K562 (cell line): ENCODE data around the gene TMEM117. TPM values are rescaled to one million over a fixed set of nuclear protein-coding genes. Genes with fewer than 3 reads are reported as not detected.

Source experiments
- NRF1 ChIP-seq, 2 experiments: fragments of 450-650 bp; IDR thresholded peaks in 1 of 2; conservative IDR thresholded peaks in 1 of 2; 2 replicates each; pipeline ENCODE4 v1.6.1; 2014; ENCODE audit warnings: mild to moderate bottlenecking in 2 of 2
- PHF8 ChIP-seq: fragments of 200-600 bp; sonication (generic); IDR thresholded peaks from 2 replicates; pipeline ENCODE4 v1.6.1; 2012; ENCODE audit warnings: mixed run types, mild to moderate bottlenecking, inconsistent platforms, low read length, moderate library complexity, borderline replicate concordance
- RAD51 ChIP-seq: fragments of 450-650 bp; IDR thresholded peaks from 2 replicates; pipeline ENCODE4 v1.7.1; 2016; ENCODE audit warnings: low read depth, mild to moderate bottlenecking, borderline replicate concordance
- RUNX1 ChIP-seq: sonication (generic); IDR thresholded peaks from 2 replicates; pipeline ENCODE4 v1.6.1; 2016; ENCODE audit warnings: antibody characterized with exemption, low read depth
- ZC3H11A ChIP-seq: IDR thresholded peaks from 2 replicates; pipeline ENCODE4 v1.6.1; 2012; ENCODE audit warnings: low read depth, low read length, improper control_type of control experiment
- polyA plus RNA-seq, 8 experiments: library from polyadenylated mRNA; depleted of rRNA in 4 of 8; stranded (reverse) in 5 of 8; unstranded in 3 of 8; fragments of >200 nt; fragmentation: Nextera tagmentation in 2 of 8; fragmentation: Illumina TruSeq in 1 of 8; extraction: Ambion mirVana in 2 of 8; extraction: Trizol in 1 of 8; gene quantifications; 2 replicates each; pipeline versions ENCODE4 v1.2.1 to v1.2.3, GENCODE V29; 2011 to 2014; ENCODE audit warnings: inconsistent platforms in 1 of 8, missing spikeins in 1 of 8
- total RNA-seq, 7 experiments: library from RNA; depleted of rRNA in 6 of 7; stranded (reverse); fragments of >200 nt in 6 of 7; fragmentation: Illumina TruSeq in 2 of 7; extraction: Trizol in 2 of 7; gene quantifications; 2 replicates each; pipeline versions ENCODE4 v1.2.1 to v1.2.3, GENCODE V29; 2011 to 2021; ENCODE audit warnings: low replicate concordance in 1 of 7
- TF ChIP-seq, protein P1 (sequence below), 2 experiments: fragments of 450-650 bp in 1 of 2; sonication (generic) in 1 of 2; formaldehyde crosslinking in 1 of 2; IDR thresholded peaks; 2 replicates each; pipeline versions ENCODE4 v1.7.1 to v1.9.0; 2016 to 2022; ENCODE audit warnings: inconsistent platforms in 1 of 2, mild to moderate bottlenecking in 1 of 2, missing genetic modification reagents in 1 of 2
- TF ChIP-seq, protein P2 (sequence below): fragments of 250-450 bp; sonication (Bioruptor Pico); IDR thresholded peaks from 2 replicates; pipeline ENCODE4 v1.4.0; 2020; ENCODE audit warnings: mild to moderate bottlenecking, moderate library complexity
- TF ChIP-seq, protein P3 (sequence below): sonication (generic); formaldehyde crosslinking; IDR thresholded peaks from 2 replicates; pipeline ENCODE4 v1.8.1; 2023; ENCODE audit warnings: mild to moderate bottlenecking, missing genetic modification reagents
- TF ChIP-seq, protein P4 (sequence below): fragments of 250-450 bp; sonication (Bioruptor Pico); IDR thresholded peaks from 2 replicates; pipeline ENCODE4 v1.8.0; 2021; ENCODE audit warnings: moderate library complexity, mild to moderate bottlenecking, inconsistent platforms
- TF ChIP-seq, protein P5 (sequence below): sonication (generic); formaldehyde crosslinking; IDR thresholded peaks from 2 replicates; pipeline ENCODE4 v1.8.1; 2023; ENCODE audit warnings: mild to moderate bottlenecking, missing genetic modification reagents, moderate library complexity

Gene TMEM117
- total and polyA plus RNA-seq, 9 of the 15 experiments (the other 6 are each of a cell fraction or from before 2014, with no cell fraction given): 0.31 to 2.8 (median 1.0) TPM

DNA sequence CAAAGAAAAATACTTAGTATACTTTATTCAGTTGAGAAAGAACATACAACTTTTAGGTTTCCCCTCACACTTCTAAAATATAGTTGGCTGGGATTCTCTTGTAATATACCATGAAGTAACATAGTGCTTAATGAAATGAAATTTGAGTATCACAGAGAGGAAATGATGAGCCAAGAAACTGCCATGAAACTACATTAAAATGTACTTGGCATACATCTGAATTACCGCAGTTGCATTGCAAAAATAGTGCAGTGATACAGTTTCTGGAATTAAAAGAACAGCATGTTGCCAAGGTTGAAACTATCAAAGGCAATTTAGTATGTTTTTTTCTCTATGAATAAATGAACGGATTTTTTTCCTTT lies 389.2 kb downstream of the TMEM117 start (continued):
- TF ChIP-seq, protein P1, sequence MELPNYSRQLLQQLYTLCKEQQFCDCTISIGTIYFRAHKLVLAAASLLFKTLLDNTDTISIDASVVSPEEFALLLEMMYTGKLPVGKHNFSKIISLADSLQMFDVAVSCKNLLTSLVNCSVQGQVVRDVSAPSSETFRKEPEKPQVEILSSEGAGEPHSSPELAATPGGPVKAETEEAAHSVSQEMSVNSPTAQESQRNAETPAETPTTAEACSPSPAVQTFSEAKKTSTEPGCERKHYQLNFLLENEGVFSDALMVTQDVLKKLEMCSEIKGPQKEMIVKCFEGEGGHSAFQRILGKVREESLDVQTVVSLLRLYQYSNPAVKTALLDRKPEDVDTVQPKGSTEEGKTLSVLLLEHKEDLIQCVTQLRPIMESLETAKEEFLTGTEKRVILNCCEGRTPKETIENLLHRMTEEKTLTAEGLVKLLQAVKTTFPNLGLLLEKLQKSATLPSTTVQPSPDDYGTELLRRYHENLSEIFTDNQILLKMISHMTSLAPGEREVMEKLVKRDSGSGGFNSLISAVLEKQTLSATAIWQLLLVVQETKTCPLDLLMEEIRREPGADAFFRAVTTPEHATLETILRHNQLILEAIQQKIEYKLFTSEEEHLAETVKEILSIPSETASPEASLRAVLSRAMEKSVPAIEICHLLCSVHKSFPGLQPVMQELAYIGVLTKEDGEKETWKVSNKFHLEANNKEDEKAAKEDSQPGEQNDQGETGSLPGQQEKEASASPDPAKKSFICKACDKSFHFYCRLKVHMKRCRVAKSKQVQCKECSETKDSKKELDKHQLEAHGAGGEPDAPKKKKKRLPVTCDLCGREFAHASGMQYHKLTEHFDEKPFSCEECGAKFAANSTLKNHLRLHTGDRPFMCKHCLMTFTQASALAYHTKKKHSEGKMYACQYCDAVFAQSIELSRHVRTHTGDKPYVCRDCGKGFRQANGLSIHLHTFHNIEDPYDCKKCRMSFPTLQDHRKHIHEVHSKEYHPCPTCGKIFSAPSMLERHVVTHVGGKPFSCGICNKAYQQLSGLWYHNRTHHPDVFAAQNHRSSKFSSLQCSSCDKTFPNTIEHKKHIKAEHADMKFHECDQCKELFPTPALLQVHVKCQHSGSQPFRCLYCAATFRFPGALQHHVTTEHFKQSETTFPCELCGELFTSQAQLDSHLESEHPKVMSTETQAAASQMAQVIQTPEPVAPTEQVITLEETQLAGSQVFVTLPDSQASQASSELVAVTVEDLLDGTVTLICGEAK (IDR thresholded peaks at IDR 0.05): no peak
- TF ChIP-seq, protein P1 (CRISPR knock-in tag; IDR thresholded peaks at IDR 0.05): no peak
- TF ChIP-seq, protein P2, sequence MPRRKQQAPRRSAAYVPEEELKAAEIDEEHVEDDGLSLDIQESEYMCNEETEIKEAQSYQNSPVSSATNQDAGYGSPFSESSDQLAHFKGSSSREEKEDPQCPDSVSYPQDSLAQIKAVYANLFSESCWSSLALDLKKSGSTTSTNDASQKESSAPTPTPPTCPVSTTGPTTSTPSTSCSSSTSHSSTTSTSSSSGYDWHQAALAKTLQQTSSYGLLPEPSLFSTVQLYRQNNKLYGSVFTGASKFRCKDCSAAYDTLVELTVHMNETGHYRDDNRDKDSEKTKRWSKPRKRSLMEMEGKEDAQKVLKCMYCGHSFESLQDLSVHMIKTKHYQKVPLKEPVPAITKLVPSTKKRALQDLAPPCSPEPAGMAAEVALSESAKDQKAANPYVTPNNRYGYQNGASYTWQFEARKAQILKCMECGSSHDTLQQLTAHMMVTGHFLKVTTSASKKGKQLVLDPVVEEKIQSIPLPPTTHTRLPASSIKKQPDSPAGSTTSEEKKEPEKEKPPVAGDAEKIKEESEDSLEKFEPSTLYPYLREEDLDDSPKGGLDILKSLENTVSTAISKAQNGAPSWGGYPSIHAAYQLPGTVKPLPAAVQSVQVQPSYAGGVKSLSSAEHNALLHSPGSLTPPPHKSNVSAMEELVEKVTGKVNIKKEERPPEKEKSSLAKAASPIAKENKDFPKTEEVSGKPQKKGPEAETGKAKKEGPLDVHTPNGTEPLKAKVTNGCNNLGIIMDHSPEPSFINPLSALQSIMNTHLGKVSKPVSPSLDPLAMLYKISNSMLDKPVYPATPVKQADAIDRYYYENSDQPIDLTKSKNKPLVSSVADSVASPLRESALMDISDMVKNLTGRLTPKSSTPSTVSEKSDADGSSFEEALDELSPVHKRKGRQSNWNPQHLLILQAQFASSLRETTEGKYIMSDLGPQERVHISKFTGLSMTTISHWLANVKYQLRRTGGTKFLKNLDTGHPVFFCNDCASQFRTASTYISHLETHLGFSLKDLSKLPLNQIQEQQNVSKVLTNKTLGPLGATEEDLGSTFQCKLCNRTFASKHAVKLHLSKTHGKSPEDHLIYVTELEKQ: no peak
- TF ChIP-seq RAD51: no peak
- TF ChIP-seq NRF1 (conservative IDR thresholded peaks at IDR 0.05 in 1 of 2, IDR thresholded peaks at IDR 0.05 in 1 of 2): no peak
- TF ChIP-seq ZC3H11A: no peak
- TF ChIP-seq, protein P3, sequence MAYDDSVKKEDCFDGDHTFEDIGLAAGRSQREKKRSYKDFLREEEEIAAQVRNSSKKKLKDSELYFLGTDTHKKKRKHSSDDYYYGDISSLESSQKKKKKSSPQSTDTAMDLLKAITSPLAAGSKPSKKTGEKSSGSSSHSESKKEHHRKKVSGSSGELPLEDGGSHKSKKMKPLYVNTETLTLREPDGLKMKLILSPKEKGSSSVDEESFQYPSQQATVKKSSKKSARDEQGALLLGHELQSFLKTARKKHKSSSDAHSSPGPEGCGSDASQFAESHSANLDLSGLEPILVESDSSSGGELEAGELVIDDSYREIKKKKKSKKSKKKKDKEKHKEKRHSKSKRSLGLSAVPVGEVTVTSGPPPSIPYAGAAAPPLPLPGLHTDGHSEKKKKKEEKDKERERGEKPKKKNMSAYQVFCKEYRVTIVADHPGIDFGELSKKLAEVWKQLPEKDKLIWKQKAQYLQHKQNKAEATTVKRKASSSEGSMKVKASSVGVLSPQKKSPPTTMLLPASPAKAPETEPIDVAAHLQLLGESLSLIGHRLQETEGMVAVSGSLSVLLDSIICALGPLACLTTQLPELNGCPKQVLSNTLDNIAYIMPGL: no peak
- no peak for TF ChIP-seq PHF8
- TF ChIP-seq, protein P4, sequence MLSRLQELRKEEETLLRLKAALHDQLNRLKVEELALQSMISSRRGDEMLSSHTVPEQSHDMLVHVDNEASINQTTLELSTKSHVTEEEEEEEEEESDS: no peak
- TF ChIP-seq, protein P5, sequence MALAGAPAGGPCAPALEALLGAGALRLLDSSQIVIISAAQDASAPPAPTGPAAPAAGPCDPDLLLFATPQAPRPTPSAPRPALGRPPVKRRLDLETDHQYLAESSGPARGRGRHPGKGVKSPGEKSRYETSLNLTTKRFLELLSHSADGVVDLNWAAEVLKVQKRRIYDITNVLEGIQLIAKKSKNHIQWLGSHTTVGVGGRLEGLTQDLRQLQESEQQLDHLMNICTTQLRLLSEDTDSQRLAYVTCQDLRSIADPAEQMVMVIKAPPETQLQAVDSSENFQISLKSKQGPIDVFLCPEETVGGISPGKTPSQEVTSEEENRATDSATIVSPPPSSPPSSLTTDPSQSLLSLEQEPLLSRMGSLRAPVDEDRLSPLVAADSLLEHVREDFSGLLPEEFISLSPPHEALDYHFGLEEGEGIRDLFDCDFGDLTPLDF: no peak
- TF ChIP-seq RUNX1: no peak
